ENCODE measurements around the gene PHLDA2. TPM values are rescaled to one million over a fixed set of nuclear protein-coding genes. Genes with fewer than 3 reads are reported as not detected.

PHLDA2 gene
- total and polyA plus RNA-seq, 2 donors (not counting 1 experiment from before 2014, with no cell fraction given) = 1.4 TPM; not detected in 1

DNA sequence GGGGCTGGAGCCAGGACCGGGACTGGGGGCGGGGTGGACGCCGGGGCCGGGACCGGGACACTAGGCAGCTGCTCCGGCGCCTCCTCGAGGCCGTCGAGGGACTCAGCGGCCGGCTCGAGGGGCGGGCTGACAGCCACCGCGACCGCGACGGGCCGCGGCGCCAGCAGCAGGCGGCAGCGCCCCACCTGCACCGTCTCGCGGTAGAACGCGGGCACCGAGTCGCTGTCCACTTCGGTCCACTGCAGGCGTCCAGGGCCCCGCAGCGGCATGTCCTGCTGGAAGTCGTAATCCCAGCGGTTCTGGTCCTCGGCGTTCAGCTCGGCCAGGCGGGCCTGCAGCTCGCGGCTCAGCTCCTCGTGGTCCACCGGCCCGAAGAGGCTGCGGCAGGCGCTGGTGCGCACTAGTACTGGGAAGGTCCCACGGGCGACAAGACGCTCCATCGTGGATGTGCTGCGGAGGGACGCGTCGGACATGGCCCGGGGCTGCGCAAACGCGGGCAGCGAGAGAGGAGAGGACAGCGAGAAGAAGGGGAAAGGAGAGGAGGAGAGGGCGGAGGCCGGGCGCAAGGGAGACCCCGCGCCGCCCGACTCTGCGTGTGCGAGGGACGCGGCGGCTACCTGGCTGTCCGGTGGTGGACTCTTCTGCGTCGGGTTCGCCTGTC lies 44.1 kb downstream of the PHLDA2 start:
- CTCF ChIA-PET = interaction anchor here (16.1 kb wide), 1 partner anchor 354 kb away, joined by 595 read pairs; no protein-coding TSS in a partner anchor
- Mint-ChIP-seq H3K27ac (peak overlapping the region; percentile 56), H3K4me3 (peak overlapping the region; percentile 95), H3K4me1 (peaks cover 16% of the 10 kb centered on the region), H3K9me3 (ENCODE audit: insufficient read depth) (no peaks in the 10 kb centered on the region), H3K27me3 (peaks cover 17% of the 10 kb centered on the region)
- TF ChIP-seq EZH2 (IDR thresholded peaks at IDR 0.05; ENCODE audit: borderline replicate concordance, insufficient read depth, low read depth, low read length, poor library complexity, severe bottlenecking) = peak; percentile 41
- TF ChIP-seq CTCF (IDR thresholded peaks at IDR 0.05) = peak; percentile 27
- Histone ChIP-seq H2AFZ (ENCODE audit: insufficient read depth, low read depth, low read length, poor library complexity, severe bottlenecking) (peak overlapping the region; percentile 86), H4K20me1 (ENCODE audit: control insufficient read depth, insufficient read depth, low read length, poor library complexity, severe bottlenecking) (no peaks in the 10 kb centered on the region), H3K4me2 (replicated peaks; ENCODE audit: low read depth, low read length, poor library complexity, severe bottlenecking) (peak overlapping the region; percentile 97), H3K36me3 (replicated peaks in 1 of 2; ENCODE audit: control extremely low read depth in 1 of 2, control insufficient read depth in 1 of 2, extremely low read depth in 1 of 2, insufficient read depth in 2 of 2, low read length in 1 of 2) (no peaks in the 10 kb centered on the region), H3K27ac (ENCODE audit: low read length in 2 of 2) (no peak overlapping the region), H3K79me2 (ENCODE audit: control insufficient read depth, insufficient read depth, low read length) (no peaks in the 10 kb centered on the region), H3K9ac (ENCODE audit: low read length) (peak overlapping the region; percentile 71), H3K27me3 (replicated peaks in 1 of 4; ENCODE audit: control extremely low read depth in 1 of 4, control insufficient read depth in 3 of 4, insufficient read depth in 4 of 4, low read length in 3 of 4) (peaks cover 0 to 38% (median 7%) of the 10 kb centered on the region in 4 experiments), H3K9me3 (ENCODE audit: control extremely low read depth in 1 of 3, control insufficient read depth in 2 of 3, insufficient read depth in 1 of 3, low read length in 2 of 3) (no peaks in the 10 kb centered on the region), H3K4me3 (ENCODE audit: control extremely low read depth in 1 of 5, extremely low read depth in 1 of 5, insufficient read depth in 1 of 5, low read depth in 2 of 5, low read length in 4 of 5) (peak overlapping the region; percentile 39 to 93 (median 70)), H3K4me1 (ENCODE audit: control insufficient read depth in 2 of 2, insufficient read depth in 2 of 2, low read length in 2 of 2) (peaks cover 9 to 20% of the 10 kb centered on the region in 2 donors)
- ATAC-seq (ENCODE audit: low read depth) (peak; percentile 5), DNase-seq (peak; percentile 67)
- intact Hi-C loops (cut with micrococcal nuclease) = loop anchor here (1.0 to 5.0 kb wide), 5 partner anchors 107 to 583 kb away; partner anchors contain the start of genes C11orf21, NAP1L4 and TSPAN32
- WGBS (ENCODE audit: insufficient coverage) = under 1% methylated on average over 80 of the region's 80 CpGs
- POLR2A ChIA-PET = interaction anchor here (0.6 to 1.0 kb wide), 2 partner anchors 352 to 687 kb away, joined by 3 to 6 read pairs; no protein-coding TSS in a partner anchor

All from B cell (primary cell).